Endothelial cell (in vitro differentiated cells): ENCODE data around the gene BOC. TPM values are rescaled to one million over a fixed set of nuclear protein-coding genes. Genes with fewer than 3 reads are reported as not detected.

Experiments used
- DNase-seq: peaks from one replicate; pipeline ENCODE4 v3.0.0; 2021; ENCODE audit warnings: low spot score
- H3K27ac Mint-ChIP-seq: one replicate; pipeline ENCODE4 v1.8.0; 2021; ENCODE audit warnings: mixed read lengths, inconsistent platforms; ENCODE audit not compliant: unreplicated experiment
- H3K27me3 Mint-ChIP-seq: one replicate; pipeline ENCODE4 v1.8.0; 2021; ENCODE audit warnings: mild to moderate bottlenecking, moderate library complexity, mixed read lengths, inconsistent platforms; ENCODE audit not compliant: unreplicated experiment
- H3K36me3 Mint-ChIP-seq: one replicate; pipeline ENCODE4 v1.8.0; 2021; ENCODE audit warnings: mild to moderate bottlenecking, low read depth, mixed read lengths, inconsistent platforms; ENCODE audit not compliant: unreplicated experiment
- H3K4me1 Mint-ChIP-seq: one replicate; pipeline ENCODE4 v1.8.0; 2021; ENCODE audit warnings: mild to moderate bottlenecking, mixed read lengths, inconsistent platforms; ENCODE audit not compliant: unreplicated experiment
- H3K4me3 Mint-ChIP-seq: one replicate; pipeline ENCODE4 v1.8.0; 2021; ENCODE audit warnings: mild to moderate bottlenecking, mixed read lengths, inconsistent platforms; ENCODE audit not compliant: unreplicated experiment
- H3K9me3 Mint-ChIP-seq: one replicate; pipeline ENCODE4 v1.8.0; 2021; ENCODE audit warnings: mixed read lengths, inconsistent platforms; ENCODE audit not compliant: unreplicated experiment
- CTCF ChIP-seq: fragments of 200-600 bp; sonication (generic); IDR thresholded peaks from one replicate; pipeline ENCODE4 v1.5.0; 2021; ENCODE audit warnings: antibody characterized with exemption; ENCODE audit not compliant: unreplicated experiment
- total RNA-seq: library from RNA; stranded (reverse); fragmentation: NEBNext Ultra II Directional; extraction: Animal tissue kit (Norgen Biotek cat#: 25700); gene quantifications from one replicate; pipeline ENCODE4 v1.2.1, GENCODE V29; 2021; ENCODE audit not compliant: unreplicated experiment

The BOC gene
- total RNA-seq, 1 donor from 2014 or later, result 3.8 TPM

DNA sequence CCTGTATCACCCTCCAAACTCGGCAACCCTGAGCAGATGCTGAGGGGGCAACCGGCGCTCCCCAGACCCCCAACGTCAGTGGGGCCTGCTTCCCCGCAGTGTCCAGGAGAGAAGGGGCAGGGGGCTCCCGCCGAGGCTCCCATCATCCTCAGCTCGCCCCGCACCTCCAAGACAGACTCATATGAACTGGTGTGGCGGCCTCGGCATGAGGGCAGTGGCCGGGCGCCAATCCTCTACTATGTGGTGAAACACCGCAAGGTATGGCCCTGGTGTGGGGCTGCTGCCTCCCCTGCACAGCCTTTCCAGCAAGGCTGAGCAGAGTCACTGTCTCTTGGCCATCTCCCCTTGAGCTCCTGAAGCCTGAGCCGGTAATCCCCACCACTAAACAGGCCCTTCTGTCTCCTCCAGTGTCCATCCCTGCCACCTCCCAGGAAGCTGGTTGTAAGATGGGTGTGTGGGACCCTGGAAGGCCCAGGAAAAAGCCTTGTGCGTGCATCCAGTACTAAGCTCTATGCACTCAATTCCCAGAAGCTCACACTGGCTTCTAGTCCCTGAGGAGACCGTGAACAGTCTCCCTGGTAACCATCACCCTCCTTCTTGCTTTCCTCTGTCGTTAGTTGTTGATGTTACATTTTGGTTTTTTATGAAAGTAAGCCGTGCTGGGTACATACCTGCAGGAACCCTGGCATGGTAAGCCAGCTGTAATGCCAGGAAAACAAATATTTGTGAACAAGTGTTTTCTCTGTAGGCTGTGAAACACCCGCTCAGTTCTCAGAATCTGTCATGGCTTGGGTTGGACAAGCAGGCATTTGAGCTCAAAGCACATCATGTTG is 63.3 kb downstream of the BOC start:
- Mint-ChIP-seq H3K4me1 (peaks cover 15% of the 10 kb centered on the region), H3K4me3 (no peak overlapping the region), H3K9me3 (no peaks in the 10 kb centered on the region), H3K27ac (no peak overlapping the region), H3K36me3 (no peaks in the 10 kb centered on the region), H3K27me3 (peaks cover 5% of the 10 kb centered on the region)
- DNase-seq, result no peak
- TF ChIP-seq CTCF, result no peak

GRCh38 chr3:113275258-113275556 is 63.9 kb downstream of the BOC start:
- no peak for TF ChIP-seq CTCF
- no peak for DNase-seq
- Mint-ChIP-seq H3K36me3 (no peaks in the 10 kb centered on the region), H3K9me3 (no peaks in the 10 kb centered on the region), H3K27me3 (peaks cover 7% of the 10 kb centered on the region), H3K4me3 (no peak overlapping the region), H3K27ac (no peak overlapping the region), H3K4me1 (peaks cover 10% of the 10 kb centered on the region)

GRCh38 chr3:113275583-113275928 is 64.2 kb downstream of the BOC start:
- Mint-ChIP-seq H3K27me3 (peaks cover 4% of the 10 kb centered on the region), H3K9me3 (no peaks in the 10 kb centered on the region), H3K27ac (no peak overlapping the region), H3K36me3 (no peaks in the 10 kb centered on the region), H3K4me3 (no peak overlapping the region), H3K4me1 (peaks cover 10% of the 10 kb centered on the region)
- no peak for TF ChIP-seq CTCF
- DNase-seq, result no peak

- Mint-ChIP-seq H3K4me3 (no peak overlapping the region), H3K36me3 (peaks cover under 1% of the 10 kb centered on the region), H3K9me3 (no peaks in the 10 kb centered on the region), H3K27ac (peak overlapping the region; percentile 36), H3K4me1 (peaks cover 10% of the 10 kb centered on the region), H3K27me3 (peaks cover 4% of the 10 kb centered on the region)
- no peak for TF ChIP-seq CTCF
- no peak for DNase-seq
Observed at GRCh38 chr3:113275929-113276750, 64.8 kb downstream of the BOC start.

DNA sequence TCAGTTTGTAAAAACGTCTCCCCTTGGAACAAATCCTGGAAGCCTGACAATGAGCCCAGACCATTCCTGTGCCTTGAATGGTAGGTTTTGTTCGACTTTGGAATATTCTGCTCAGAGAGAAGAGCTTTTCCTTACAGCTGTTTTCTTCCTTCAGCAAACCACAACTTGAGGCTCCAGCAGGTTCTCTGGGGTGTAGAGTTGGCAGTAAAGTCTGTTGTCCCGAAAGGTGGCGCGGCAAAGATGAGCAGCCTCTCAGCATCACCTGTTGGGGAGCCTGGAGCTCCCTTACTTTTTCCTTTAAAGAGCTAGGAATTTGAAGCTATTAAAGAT is 65.4 kb downstream of the BOC start:
- Mint-ChIP-seq H3K27ac (no peak overlapping the region), H3K27me3 (peaks cover 4% of the 10 kb centered on the region), H3K36me3 (peaks cover 5% of the 10 kb centered on the region), H3K4me1 (peaks cover 10% of the 10 kb centered on the region), H3K4me3 (no peak overlapping the region), H3K9me3 (no peaks in the 10 kb centered on the region)
- no peak for DNase-seq
- no peak for TF ChIP-seq CTCF
